PC-9 (cell line): ENCODE measurements around the gene TAF11L9. TPM values are rescaled to one million over a fixed set of nuclear protein-coding genes. Genes with fewer than 3 reads are reported as not detected.
"Not testable (repeated sequence)": the region's sequence is repeated elsewhere in the genome, so short reads cannot be mapped to it uniquely, and the experiment has no call there.

Experiments used
- BruUV-seq: library from RNA; stranded (reverse); fragments of 400-500 nt; replicated peaks from 2 replicates; lab custom pipeline; 2021; lab: Mats Ljungman, UMichigan
- CTCF ChIA-PET: fragments of 300-600 bp; sonication (Branson Sonifier 250); formaldehyde crosslinking; loops from one replicate; lab custom pipeline; 2022; ENCODE audit warnings: antibody characterized with exemption; lab: Charles Lee
- POLR2A ChIA-PET: fragments of 300-600 bp; sonication (Branson Sonifier 250); formaldehyde crosslinking; loops from one replicate; lab custom pipeline; 2022; ENCODE audit warnings: antibody characterized with exemption; ENCODE audit not compliant: unreplicated experiment; lab: Charles Lee
- DNase-seq, 2 experiments: peaks; one replicate each; pipeline versions ENCODE4 v3.0.0 to v3.0.0-alpha.2; 2015 to 2022; ENCODE audit warnings: mixed read lengths in 1 of 2
- H2AFZ ChIP-seq: fragments of 200-600 bp; sonication (generic); 2 replicates; pipeline ENCODE4 v1.8.1; 2017; ENCODE audit warnings: antibody characterized with exemption
- H3F3A ChIP-seq: fragments of 200-600 bp; sonication (generic); 2 replicates; pipeline ENCODE4 v1.8.1; 2017; ENCODE audit warnings: antibody characterized with exemption, mild to moderate bottlenecking, low read depth; ENCODE audit not compliant: insufficient read depth
- H3K27ac ChIP-seq: fragments of 200-600 bp; sonication (generic); 2 replicates; pipeline ENCODE4 v1.6.1; 2016; ENCODE audit warnings: mixed run types
- H3K27me3 ChIP-seq: fragments of 200-600 bp; sonication (generic); 2 replicates; pipeline ENCODE4 v1.6.1; 2016; ENCODE audit warnings: low read depth, mixed run types; ENCODE audit not compliant: insufficient read depth
- H3K36me3 ChIP-seq: fragments of 200-600 bp; sonication (generic); 2 replicates; pipeline ENCODE4 v1.6.1; 2016; ENCODE audit warnings: low read depth, mixed run types
- H3K4me1 ChIP-seq: fragments of 200-600 bp; sonication (generic); replicated peaks from 2 replicates; pipeline ENCODE4 v1.6.1; 2016; ENCODE audit warnings: mixed run types; ENCODE audit not compliant: insufficient read depth
- H3K4me2 ChIP-seq: fragments of 200-600 bp; sonication (generic); 2 replicates; pipeline ENCODE4 v1.6.1; 2017; ENCODE audit warnings: mixed run types
- H3K4me3 ChIP-seq: fragments of 200-600 bp; sonication (generic); 2 replicates; pipeline ENCODE4 v1.6.1; 2016; ENCODE audit warnings: mixed run types
- H3K79me2 ChIP-seq: fragments of 200-600 bp; sonication (generic); 2 replicates; pipeline ENCODE4 v1.6.1; 2017; ENCODE audit warnings: low read depth, mixed run types
- H3K9me2 ChIP-seq: fragments of 200-600 bp; sonication (generic); 2 replicates; pipeline ENCODE4 v1.8.1; 2017; ENCODE audit warnings: mild to moderate bottlenecking; ENCODE audit not compliant: insufficient read depth
- H3K9me3 ChIP-seq: fragments of 200-600 bp; sonication (generic); 2 replicates; pipeline ENCODE4 v1.8.1; 2016; ENCODE audit warnings: low read depth; ENCODE audit not compliant: insufficient read depth
- H4K20me1 ChIP-seq: fragments of 200-600 bp; sonication (generic); 2 replicates; pipeline ENCODE4 v1.8.1; 2017; ENCODE audit not compliant: insufficient read depth
- CTCF ChIP-seq: fragments of 200-600 bp; sonication (generic); conservative IDR thresholded peaks from 2 replicates; pipeline ENCODE4 v1.6.1; 2017; ENCODE audit warnings: mixed run types, antibody characterized with exemption, mild to moderate bottlenecking, moderate library complexity
- EZH2 ChIP-seq: fragments of 200-600 bp; sonication (generic); IDR thresholded peaks from 2 replicates; pipeline ENCODE4 v1.8.0; 2017; ENCODE audit warnings: antibody characterized with exemption, low read depth
- intact Hi-C: fragments of 100-400 bp; cut with micrococcal nuclease; formaldehyde crosslinking; loops from one replicate; pipeline ENCODE4 v1.10.0; 2022; ENCODE audit not compliant: unreplicated experiment
- total RNA-seq: library from RNA; stranded (reverse); gene quantifications from 2 replicates; pipeline ENCODE4 v1.2.3, GENCODE V29; 2021

TAF11L9 gene
- total RNA-seq, 1 experiment from 2014 or later = not detected

DNA sequence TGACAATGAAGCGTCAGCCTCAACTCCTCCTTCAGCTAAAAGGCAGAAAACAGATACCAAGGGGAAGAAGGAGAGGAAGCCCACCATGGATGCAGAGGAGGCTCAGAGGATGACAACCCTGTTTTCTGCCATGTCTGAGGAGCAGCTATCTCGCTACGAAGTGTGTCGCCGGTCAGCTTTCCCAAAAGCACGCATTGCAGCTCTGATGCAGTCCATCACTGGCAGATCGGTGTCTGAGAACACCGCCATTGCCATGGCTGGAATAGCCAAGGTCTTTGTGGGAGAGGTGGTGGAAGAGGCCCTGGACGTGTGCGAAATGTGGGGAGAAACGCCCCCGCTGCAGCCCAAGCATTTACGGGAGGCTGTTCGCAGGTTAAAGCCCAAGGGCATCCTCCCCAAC lies 10.8 kb upstream of the TAF11L9 start:
- no peak for TF ChIP-seq EZH2
- no peak for TF ChIP-seq CTCF
- H3K27me3 ChIP-seq = peaks cover 46% of the 10 kb centered on the region
- CTCF ChIA-PET = no interaction called here
- H3K36me3 ChIP-seq = no peaks in the 10 kb centered on the region
- POLR2A ChIA-PET = no interaction called here
- no peak for DNase-seq
- no peaks in the 10 kb centered on the region for H3K4me1 ChIP-seq
- BruUV-seq = no TSS peak
- no peaks in the 10 kb centered on the region for H3F3A ChIP-seq
- H3K4me3 ChIP-seq = no peak overlapping the region
- H3K9me2 ChIP-seq = no peaks in the 10 kb centered on the region
- 0 out of 2 replicates have a peak, but pooled peaks cover 4% of the 10 kb centered on the region for H3K9me3 ChIP-seq
- no peak overlapping the region for H3K27ac ChIP-seq
- H3K4me2 ChIP-seq = no peak overlapping the region
- no peaks in the 10 kb centered on the region for H3K79me2 ChIP-seq
- no peaks in the 10 kb centered on the region for H4K20me1 ChIP-seq
- H2AFZ ChIP-seq = no peak overlapping the region
- intact Hi-C loops = no loop called here

DNA sequence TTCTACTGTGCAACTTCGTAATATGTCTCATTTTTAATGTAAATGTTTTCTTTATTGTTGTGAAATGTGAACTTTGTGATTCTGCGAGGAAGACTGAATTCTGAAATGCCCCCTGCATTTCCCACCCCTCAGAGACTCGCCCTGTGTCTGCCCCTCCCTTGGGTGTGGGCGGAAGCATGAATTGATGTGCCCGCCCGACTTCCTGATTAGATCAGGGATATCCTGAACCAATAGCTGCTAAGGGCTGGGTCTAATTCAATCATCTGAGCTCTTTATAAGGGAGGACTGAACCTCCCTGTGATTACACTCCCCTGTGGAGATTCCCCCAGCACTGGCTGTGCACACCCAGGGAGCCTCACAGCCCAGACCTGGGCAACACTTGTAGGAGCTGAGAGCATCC lies 9.7 kb upstream of the TAF11L9 start, which contains the start of gene TAF11L11:
Gene TAF11L11, plus strand, starts transcription at position 304 of the 400 bp plus-strand sequence.
- H3K4me3 ChIP-seq, H3K9me2 ChIP-seq, H3F3A ChIP-seq, POLR2A ChIA-PET, CTCF ChIA-PET, H3K4me1 ChIP-seq, H3K79me2 ChIP-seq, H3K9me3 ChIP-seq, DNase-seq, H2AFZ ChIP-seq, H3K27ac ChIP-seq, H3K36me3 ChIP-seq, intact Hi-C loops, H4K20me1 ChIP-seq, BruUV-seq, H3K4me2 ChIP-seq: not testable (repeated sequence)
- H3K27me3 ChIP-seq = peaks cover 43% of the 10 kb centered on the region

- H3K27me3 ChIP-seq = peaks cover 28% of the 10 kb centered on the region
- BruUV-seq, H2AFZ ChIP-seq, H3K4me3 ChIP-seq, intact Hi-C loops, H4K20me1 ChIP-seq, H3K4me2 ChIP-seq, H3F3A ChIP-seq, DNase-seq, H3K9me2 ChIP-seq, H3K4me1 ChIP-seq, CTCF ChIA-PET, H3K27ac ChIP-seq, H3K79me2 ChIP-seq, H3K36me3 ChIP-seq, H3K9me3 ChIP-seq, POLR2A ChIA-PET: not testable (repeated sequence)
Measured at GRCh38 chr5:17597728-17598127, 3.5 kb upstream of the TAF11L9 start, which contains the start of gene TAF11L10. TSS of gene TAF11L10 (minus strand) at chr5:17597828.

DNA sequence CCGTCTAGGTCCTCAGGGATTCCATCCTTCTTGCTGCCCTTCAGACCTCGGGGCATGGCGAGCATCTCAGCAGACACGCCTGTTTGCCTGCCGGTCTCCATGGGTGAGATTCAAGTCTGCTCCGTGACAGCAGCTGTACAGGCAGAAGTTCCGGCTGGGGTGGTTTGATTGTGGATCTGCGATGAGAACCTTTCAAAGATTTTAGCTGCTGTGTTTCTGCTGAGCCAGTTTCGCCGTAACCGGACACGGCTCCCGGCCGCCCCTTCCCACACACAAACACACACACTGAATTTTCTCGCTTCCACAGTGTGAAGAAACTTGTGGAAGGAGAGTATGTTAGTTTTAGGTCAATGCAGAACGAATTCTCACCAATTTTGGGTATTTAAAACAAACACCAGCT lies 3.3 kb downstream of the TAF11L9 start, which contains the start of gene TAF11L8:
Gene TAF11L8, minus strand, starts transcription at position 101 of the 400 bp plus-strand sequence.
- H2AFZ ChIP-seq, CTCF ChIA-PET, intact Hi-C loops, BruUV-seq, DNase-seq, POLR2A ChIA-PET, H4K20me1 ChIP-seq, H3K36me3 ChIP-seq, H3K4me1 ChIP-seq, H3K4me2 ChIP-seq, H3K27me3 ChIP-seq, H3K79me2 ChIP-seq, H3K9me3 ChIP-seq, H3K27ac ChIP-seq, H3K4me3 ChIP-seq, H3F3A ChIP-seq, H3K9me2 ChIP-seq: not testable (repeated sequence)

DNA sequence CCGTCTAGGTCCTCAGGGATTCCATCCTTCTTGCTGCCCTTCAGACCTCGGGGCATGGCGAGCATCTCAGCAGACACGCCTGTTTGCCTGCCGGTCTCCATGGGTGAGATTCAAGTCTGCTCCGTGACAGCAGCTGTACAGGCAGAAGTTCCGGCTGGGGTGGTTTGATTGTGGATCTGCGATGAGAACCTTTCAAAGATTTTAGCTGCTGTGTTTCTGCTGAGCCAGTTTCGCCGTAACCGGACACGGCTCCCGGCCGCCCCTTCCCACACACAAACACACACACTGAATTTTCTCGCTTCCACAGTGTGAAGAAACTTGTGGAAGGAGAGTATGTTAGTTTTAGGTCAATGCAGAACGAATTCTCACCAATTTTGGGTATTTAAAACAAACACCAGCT lies 8.5 kb downstream of the TAF11L9 start, which contains the start of gene TAF11L7:
Gene TAF11L7, minus strand, starts transcription at position 101 of the 400 bp plus-strand sequence.
- H3K27me3 ChIP-seq, H3K27ac ChIP-seq, CTCF ChIA-PET, H3K79me2 ChIP-seq, H3K9me2 ChIP-seq, H3K9me3 ChIP-seq, DNase-seq, POLR2A ChIA-PET, H3K4me2 ChIP-seq, intact Hi-C loops, BruUV-seq, H3K4me1 ChIP-seq, H4K20me1 ChIP-seq, H3F3A ChIP-seq, H3K4me3 ChIP-seq, H3K36me3 ChIP-seq, H2AFZ ChIP-seq: not testable (repeated sequence)
